Left lung (tissue), 10 donors: ENCODE measurements around the gene CAMTA1. TPM values are rescaled to one million over a fixed set of nuclear protein-coding genes. Genes with fewer than 3 reads are reported as not detected.

Experiments
- ATAC-seq: fragments of 200-7000 bp; cut with Tn5 transposase; one replicate; pipeline ENCODE4 v1.9.1; 2020; ENCODE audit warnings: moderate library complexity
- DNase-seq, 4 donors: peaks; one replicate each; pipeline ENCODE4 v3.0.0-alpha.2; 2013 to 2020
- H3K27ac ChIP-seq, 2 donors: fragments of 200-600 bp; sonication (generic) in 1 of 2; one replicate each; pipeline versions ENCODE4 v1.5.0 to v1.8.0; 2020 to 2021
- H3K27me3 ChIP-seq, 2 donors: fragments of 200-600 bp; sonication (generic) in 1 of 2; one replicate each; pipeline versions ENCODE4 v1.5.0 to v1.8.0; 2020 to 2021
- H3K36me3 ChIP-seq, 2 donors: fragments of 200-600 bp; sonication (generic) in 1 of 2; one replicate each; pipeline versions ENCODE4 v1.5.0 to v1.8.0; 2020 to 2021
- H3K4me1 ChIP-seq, 2 donors: fragments of 200-600 bp; one replicate each; pipeline ENCODE4 v1.8.0; 2021
- H3K4me3 ChIP-seq, 2 donors: fragments of 200-600 bp; sonication (generic) in 1 of 2; one replicate each; pipeline versions ENCODE4 v1.5.0 to v1.8.0; 2020 to 2021; ENCODE audit warnings: mild to moderate bottlenecking in 1 of 2
- H3K9me3 ChIP-seq, 2 donors: fragments of 200-600 bp; sonication (generic) in 1 of 2; one replicate each; pipeline versions ENCODE4 v1.5.0 to v1.8.0; 2020 to 2021
- intact Hi-C, 2 donors: fragments of 100-400 bp; cut with DNase I; formaldehyde crosslinking; loops; one replicate each; pipeline versions ENCODE4 v1.11.2 to v1.14.2; 2022
- polyA plus RNA-seq, 6 donors: library from polyadenylated mRNA; unstranded; fragments of 120-200 nt; gene quantifications; one replicate each; pipeline ENCODE4 v1.2.1, GENCODE V29; 2013; ENCODE audit not compliant: insufficient read length in 6 of 6
- total RNA-seq, 2 donors: library from RNA; stranded (reverse); fragmentation: NEBNext Ultra II Directional; extraction: Animal tissue kit (Norgen Biotek cat#: 25700); gene quantifications; one replicate each; pipeline ENCODE4 v1.2.1, GENCODE V29; 2021
- TF ChIP-seq, protein P1 (sequence below), 2 donors: fragments of 200-600 bp; sonication (generic) in 1 of 2; IDR thresholded peaks; one replicate each; pipeline versions ENCODE4 v1.5.0 to v1.8.0; 2021; ENCODE audit warnings: antibody characterized with exemption in 2 of 2
- donor health status: DM: no; HTN: yes; CAD: no.
- donor health status: DM: no; HTN: no; CAD: no.

The CAMTA1 gene
- total and polyA plus RNA-seq, 8 donors, result 42.7 to 69.1 (median 49.4) TPM

- Histone ChIP-seq H3K9me3 (no peaks in the 10 kb centered on the region), H3K4me1 (peaks cover 5 to 15% of the 10 kb centered on the region in 2 donors), H3K27ac (no peak overlapping the region), H3K27me3 (no peaks in the 10 kb centered on the region), H3K36me3 (no peaks in the 10 kb centered on the region), H3K4me3 (no peak overlapping the region)
- intact Hi-C loops, result no loop called here
- TF ChIP-seq, protein P1, sequence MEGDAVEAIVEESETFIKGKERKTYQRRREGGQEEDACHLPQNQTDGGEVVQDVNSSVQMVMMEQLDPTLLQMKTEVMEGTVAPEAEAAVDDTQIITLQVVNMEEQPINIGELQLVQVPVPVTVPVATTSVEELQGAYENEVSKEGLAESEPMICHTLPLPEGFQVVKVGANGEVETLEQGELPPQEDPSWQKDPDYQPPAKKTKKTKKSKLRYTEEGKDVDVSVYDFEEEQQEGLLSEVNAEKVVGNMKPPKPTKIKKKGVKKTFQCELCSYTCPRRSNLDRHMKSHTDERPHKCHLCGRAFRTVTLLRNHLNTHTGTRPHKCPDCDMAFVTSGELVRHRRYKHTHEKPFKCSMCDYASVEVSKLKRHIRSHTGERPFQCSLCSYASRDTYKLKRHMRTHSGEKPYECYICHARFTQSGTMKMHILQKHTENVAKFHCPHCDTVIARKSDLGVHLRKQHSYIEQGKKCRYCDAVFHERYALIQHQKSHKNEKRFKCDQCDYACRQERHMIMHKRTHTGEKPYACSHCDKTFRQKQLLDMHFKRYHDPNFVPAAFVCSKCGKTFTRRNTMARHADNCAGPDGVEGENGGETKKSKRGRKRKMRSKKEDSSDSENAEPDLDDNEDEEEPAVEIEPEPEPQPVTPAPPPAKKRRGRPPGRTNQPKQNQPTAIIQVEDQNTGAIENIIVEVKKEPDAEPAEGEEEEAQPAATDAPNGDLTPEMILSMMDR (IDR thresholded peaks at IDR 0.05), result no peak
- ATAC-seq (no peak), DNase-seq (no peak)
Observed at GRCh38 chr1:6815726-6816125, 30.5 kb downstream of the CAMTA1 start.

- Histone ChIP-seq H3K27ac (peak overlapping the region in 1 of 2 donors; percentile 20), H3K27me3 (no peaks in the 10 kb centered on the region), H3K36me3 (no peaks in the 10 kb centered on the region), H3K4me3 (no peak overlapping the region), H3K9me3 (no peaks in the 10 kb centered on the region), H3K4me1 (peaks cover 5 to 15% of the 10 kb centered on the region in 2 donors)
- ATAC-seq, result peak; percentile 50
- TF ChIP-seq, protein P1 (IDR thresholded peaks at IDR 0.05), result no peak
- DNase-seq, result no peak
- intact Hi-C loops, result no loop called here
Observed at GRCh38 chr1:6819246-6820040, 34.2 kb downstream of the CAMTA1 start.

GRCh38 chr1:6820899-6821298, 35.6 kb downstream of the CAMTA1 start:
- H3K4me3 ChIP-seq, result no peak overlapping the region
- peaks cover 5 to 15% of the 10 kb centered on the region in 2 donors for H3K4me1 ChIP-seq
- H3K27me3 ChIP-seq, result no peaks in the 10 kb centered on the region
- no peaks in the 10 kb centered on the region for H3K9me3 ChIP-seq
- intact Hi-C loops, result no loop called here
- DNase-seq, result no peak
- ATAC-seq, result no peak
- H3K27ac ChIP-seq, result no peak overlapping the region
- TF ChIP-seq, protein P1 (IDR thresholded peaks at IDR 0.05), result no peak
- H3K36me3 ChIP-seq, result peaks cover 0 to 4% of the 10 kb centered on the region in 2 donors

- DNase-seq (peak in 1 of 4 donors; percentile 34), ATAC-seq (peak; percentile 96)
- Histone ChIP-seq H3K4me1 (peaks cover 5 to 15% of the 10 kb centered on the region in 2 donors), H3K27me3 (no peaks in the 10 kb centered on the region), H3K4me3 (no peak overlapping the region), H3K9me3 (no peaks in the 10 kb centered on the region), H3K36me3 (peaks cover 0 to 4% of the 10 kb centered on the region in 2 donors), H3K27ac (no peak overlapping the region)
- TF ChIP-seq, protein P1 (IDR thresholded peaks at IDR 0.05), result no peak
- intact Hi-C loops, result no loop called here
Observed at GRCh38 chr1:6822530-6823359, 37.5 kb downstream of the CAMTA1 start.

GRCh38 chr1:6823793-6824192, 38.5 kb downstream of the CAMTA1 start:
- ATAC-seq, result no peak
- Histone ChIP-seq H3K36me3 (peaks cover 0 to 4% of the 10 kb centered on the region in 2 donors), H3K9me3 (no peaks in the 10 kb centered on the region), H3K27me3 (no peaks in the 10 kb centered on the region), H3K4me1 (peaks cover 5 to 14% of the 10 kb centered on the region in 2 donors), H3K4me3 (no peak overlapping the region), H3K27ac (no peak overlapping the region)
- DNase-seq, result no peak
- intact Hi-C loops, result no loop called here
- TF ChIP-seq, protein P1 (IDR thresholded peaks at IDR 0.05), result no peak
